Transverse colon (tissue), 4 donors: Measurements from ENCODE around the gene RNF121.

Experiments used
- CTCF ChIP-seq, 5 experiments: fragments of 200-600 bp in 3 of 5; fragments of 450-650 bp in 2 of 5; sonication (generic) in 3 of 5; IDR thresholded peaks; 1 replicate in 2 of 5; 2 replicates in 3 of 5; pipeline ENCODE4 v1.5.1; 2016 to 2017; ENCODE audit warnings: antibody characterized with exemption in 5 of 5, inconsistent platforms in 3 of 5, mild to moderate bottlenecking in 2 of 5, moderate library complexity in 1 of 5
- EP300 ChIP-seq: sonication (generic); formaldehyde crosslinking; IDR thresholded peaks from one replicate; pipeline ENCODE4 v1.6.1; 2017; ENCODE audit warnings: antibody characterized with exemption, low read depth
- POLR2A ChIP-seq: fragments of 450-650 bp; IDR thresholded peaks from one replicate; pipeline ENCODE4 v1.6.1; 2016; ENCODE audit warnings: antibody characterized with exemption, mild to moderate bottlenecking, moderate library complexity
- POLR2AphosphoS5 ChIP-seq, 3 donors: sonication (generic); formaldehyde crosslinking; IDR thresholded peaks; one replicate each; pipeline ENCODE4 v1.6.1; 2016; ENCODE audit warnings: antibody characterized with exemption in 3 of 3

GRCh38 chr11:71935338-71935925 lies 6.6 kb downstream of the RNF121 start:
- TF ChIP-seq CTCF (IDR thresholded peaks at IDR 0.05) = no peak
- TF ChIP-seq POLR2A = no peak
- no peak for TF ChIP-seq POLR2AphosphoS5 (IDR thresholded peaks at IDR 0.05)
- TF ChIP-seq EP300 = no peak
